GM18526 (cell line): Measurements from ENCODE around the gene DNAH17.

Experiments used
- POLR2A ChIP-seq: IDR thresholded peaks from 3 replicates; pipeline ENCODE4 v1.6.1; 2011; ENCODE audit not compliant: insufficient read length; ENCODE audit errors: extremely low read depth

DNAH17 gene

GRCh38 chr17:78376161-78376560, 201.0 kb downstream of the DNAH17 start:
- no peak for TF ChIP-seq POLR2A

DNA sequence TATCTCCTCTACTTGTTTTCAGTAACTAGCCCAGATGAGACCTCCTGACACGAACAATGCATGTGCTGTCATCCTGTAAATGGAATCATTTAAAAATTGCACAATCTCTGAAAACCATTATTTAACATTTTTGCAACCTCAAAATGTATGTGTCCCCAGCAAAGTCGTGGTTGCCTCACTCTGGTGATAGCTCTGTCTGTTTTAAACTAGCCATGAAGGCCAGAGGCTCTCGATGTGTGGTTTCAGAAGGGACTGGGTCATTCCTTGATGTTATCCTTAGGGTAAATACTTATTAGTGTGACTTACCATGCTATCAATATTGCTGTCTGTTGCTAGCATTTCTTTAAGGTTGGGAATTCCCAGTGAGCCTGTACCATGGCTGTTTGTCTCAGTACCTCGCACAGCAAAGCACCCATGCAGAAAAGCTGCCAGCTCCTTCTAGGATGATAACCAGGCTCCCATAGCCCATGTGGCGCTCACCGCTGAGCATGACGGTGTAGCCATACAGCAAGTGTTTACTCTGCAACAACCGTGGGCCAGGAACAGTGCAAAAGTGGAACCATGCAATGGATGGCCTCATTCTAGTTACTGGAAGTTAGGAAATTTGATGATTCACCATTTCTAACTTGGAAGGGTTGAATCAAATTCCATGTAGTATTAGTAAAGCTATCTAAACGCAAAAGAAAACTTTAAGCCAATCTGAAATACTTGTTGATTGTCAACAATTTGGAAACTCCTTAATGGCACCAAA, 201.6 kb downstream of the DNAH17 start:
- no peak for TF ChIP-seq POLR2A

DNA sequence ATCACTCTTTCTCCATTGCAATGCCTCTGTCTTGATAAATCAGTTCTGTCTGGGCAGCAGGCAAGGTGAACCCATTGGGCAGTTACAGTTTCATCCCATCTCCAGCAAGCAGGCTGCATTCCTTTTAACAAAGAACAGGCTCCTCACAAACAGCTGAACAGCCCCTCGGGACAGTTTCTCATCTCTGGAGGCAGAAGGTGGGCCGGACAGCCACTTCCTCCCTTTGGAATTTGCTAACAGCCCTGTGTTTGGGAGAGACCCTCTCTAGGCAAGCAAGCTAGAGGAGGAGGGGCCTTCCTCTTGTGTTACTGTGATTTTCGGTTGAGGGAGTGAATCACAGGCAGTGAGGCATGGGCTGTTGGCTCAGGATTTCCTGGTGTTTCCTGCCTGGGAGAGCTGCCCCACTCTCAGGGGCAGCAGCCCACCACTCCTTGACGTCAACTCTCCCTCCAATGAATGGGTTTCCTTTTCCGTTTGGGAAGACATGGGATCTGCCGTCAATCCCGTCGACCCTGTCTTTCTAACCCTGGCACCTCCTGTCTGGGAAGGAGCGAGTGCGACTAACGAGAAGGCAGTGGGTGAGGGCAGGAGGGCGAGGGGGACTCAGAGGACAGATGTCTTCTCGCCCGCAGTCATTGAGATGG, 202.4 kb downstream of the DNAH17 start:
- no peak for TF ChIP-seq POLR2A

GRCh38 chr17:78374189-78374588, 203.0 kb downstream of the DNAH17 start:
- TF ChIP-seq POLR2A, result no peak
